Measurements from ENCODE around the gene INPP5F. TPM values are rescaled to one million over a fixed set of nuclear protein-coding genes. Genes with fewer than 3 reads are reported as not detected.
A peak's percentile ranks its signal among the peaks of the same experiment; 100 is the strongest.

Gene INPP5F
- total RNA-seq, 1 experiment from 2014 or later, result 141 TPM

- Histone ChIP-seq H3K36me3 (replicated peaks; ENCODE audit: control insufficient read depth, insufficient read depth, low read length) (no peaks in the 10 kb centered on the region), H3K27me3 (ENCODE audit: control insufficient read depth, insufficient read depth, low read length) (no peaks in the 10 kb centered on the region), H3K4me3 (ENCODE audit: insufficient read depth, low read depth, low read length) (peak overlapping the region; percentile 62)
- peak; percentile 63 for DNase-seq
Measured at GRCh38 chr10:119724593-119725516, 995 bp upstream of the INPP5F start.

GRCh38 chr10:119725517-119725827, 378 bp upstream of the INPP5F start:
- no peak for DNase-seq
- Histone ChIP-seq H3K36me3 (replicated peaks; ENCODE audit: control insufficient read depth, insufficient read depth, low read length) (no peaks in the 10 kb centered on the region), H3K27me3 (ENCODE audit: control insufficient read depth, insufficient read depth, low read length) (no peaks in the 10 kb centered on the region), H3K4me3 (ENCODE audit: insufficient read depth, low read depth, low read length) (peak overlapping the region; percentile 62)

GRCh38 chr10:119726676-119727261, 919 bp downstream of the INPP5F start:
- H3K36me3 ChIP-seq (replicated peaks; ENCODE audit: control insufficient read depth, insufficient read depth, low read length), result no peaks in the 10 kb centered on the region
- no peak for DNase-seq
- no peaks in the 10 kb centered on the region for H3K27me3 ChIP-seq (ENCODE audit: control insufficient read depth, insufficient read depth, low read length)
- H3K4me3 ChIP-seq (ENCODE audit: insufficient read depth, low read depth, low read length), result peak overlapping the region; percentile 67

- Histone ChIP-seq H3K36me3 (replicated peaks; ENCODE audit: control insufficient read depth, insufficient read depth, low read length) (no peaks in the 10 kb centered on the region), H3K27me3 (ENCODE audit: control insufficient read depth, insufficient read depth, low read length) (no peaks in the 10 kb centered on the region), H3K4me3 (ENCODE audit: insufficient read depth, low read depth, low read length) (no peak overlapping the region)
- DNase-seq, result no peak
Measured at GRCh38 chr10:119728172-119728800, 2.4 kb downstream of the INPP5F start.

GRCh38 chr10:119734396-119735332, 8.8 kb downstream of the INPP5F start:
- Histone ChIP-seq H3K4me3 (ENCODE audit: insufficient read depth, low read depth, low read length) (no peak overlapping the region), H3K27me3 (ENCODE audit: control insufficient read depth, insufficient read depth, low read length) (no peaks in the 10 kb centered on the region), H3K36me3 (replicated peaks; ENCODE audit: control insufficient read depth, insufficient read depth, low read length) (no peaks in the 10 kb centered on the region)
- DNase-seq, result no peak

- Histone ChIP-seq H3K27me3 (ENCODE audit: control insufficient read depth, insufficient read depth, low read length) (no peaks in the 10 kb centered on the region), H3K4me3 (ENCODE audit: insufficient read depth, low read depth, low read length) (no peak overlapping the region), H3K36me3 (replicated peaks; ENCODE audit: control insufficient read depth, insufficient read depth, low read length) (no peaks in the 10 kb centered on the region)
- DNase-seq, result peak; percentile 52
Measured at GRCh38 chr10:119735451-119735850, 9.6 kb downstream of the INPP5F start.

- no peak overlapping the region for H3K4me3 ChIP-seq (ENCODE audit: insufficient read depth, low read depth, low read length)
- H3K36me3 ChIP-seq (replicated peaks; ENCODE audit: control insufficient read depth, insufficient read depth, low read length), result no peaks in the 10 kb centered on the region
- DNase-seq, result no peak
- no peaks in the 10 kb centered on the region for H3K27me3 ChIP-seq (ENCODE audit: control insufficient read depth, insufficient read depth, low read length)
Measured at GRCh38 chr10:119736220-119736619, 10.4 kb downstream of the INPP5F start.

GRCh38 chr10:119737039-119737663, 11.3 kb downstream of the INPP5F start:
- DNase-seq, result no peak
- no peaks in the 10 kb centered on the region for H3K27me3 ChIP-seq (ENCODE audit: control insufficient read depth, insufficient read depth, low read length)
- no peak overlapping the region for H3K4me3 ChIP-seq (ENCODE audit: insufficient read depth, low read depth, low read length)
- H3K36me3 ChIP-seq (replicated peaks; ENCODE audit: control insufficient read depth, insufficient read depth, low read length), result no peaks in the 10 kb centered on the region

- Histone ChIP-seq H3K36me3 (replicated peaks; ENCODE audit: control insufficient read depth, insufficient read depth, low read length) (no peaks in the 10 kb centered on the region), H3K4me3 (ENCODE audit: insufficient read depth, low read depth, low read length) (no peak overlapping the region), H3K27me3 (ENCODE audit: control insufficient read depth, insufficient read depth, low read length) (no peaks in the 10 kb centered on the region)
- no peak for DNase-seq
Measured at GRCh38 chr10:119737823-119738222, 12.0 kb downstream of the INPP5F start.

GRCh38 chr10:119738962-119739361, 13.1 kb downstream of the INPP5F start:
- H3K27me3 ChIP-seq (ENCODE audit: control insufficient read depth, insufficient read depth, low read length), result no peaks in the 10 kb centered on the region
- DNase-seq, result no peak
- H3K4me3 ChIP-seq (ENCODE audit: insufficient read depth, low read depth, low read length), result no peak overlapping the region
- no peaks in the 10 kb centered on the region for H3K36me3 ChIP-seq (replicated peaks; ENCODE audit: control insufficient read depth, insufficient read depth, low read length)

- DNase-seq, result no peak
Measured at GRCh38 chr10:119740096-119740495, 14.2 kb downstream of the INPP5F start.

GRCh38 chr10:119742947-119743648, 17.2 kb downstream of the INPP5F start:
- Histone ChIP-seq H3K36me3 (replicated peaks; ENCODE audit: control insufficient read depth, insufficient read depth, low read length) (no peaks in the 10 kb centered on the region), H3K27me3 (ENCODE audit: control insufficient read depth, insufficient read depth, low read length) (no peaks in the 10 kb centered on the region), H3K4me3 (ENCODE audit: insufficient read depth, low read depth, low read length) (no peak overlapping the region)
- DNase-seq, result no peak

More at GRCh38 chr10:119740096-119740495, 14.2 kb downstream of the INPP5F start:
- H3K27me3 ChIP-seq (ENCODE audit: control insufficient read depth, insufficient read depth, low read length), result no peaks in the 10 kb centered on the region
- H3K36me3 ChIP-seq (replicated peaks; ENCODE audit: control insufficient read depth, insufficient read depth, low read length), result no peaks in the 10 kb centered on the region
- no peak overlapping the region for H3K4me3 ChIP-seq (ENCODE audit: insufficient read depth, low read depth, low read length)

GRCh38 chr10:119747940-119748339, 22.1 kb downstream of the INPP5F start:
- H3K4me3 ChIP-seq (ENCODE audit: insufficient read depth, low read depth, low read length), result no peak overlapping the region
- no peak for DNase-seq
- H3K27me3 ChIP-seq (ENCODE audit: control insufficient read depth, insufficient read depth, low read length), result no peaks in the 10 kb centered on the region
- no peaks in the 10 kb centered on the region for H3K36me3 ChIP-seq (replicated peaks; ENCODE audit: control insufficient read depth, insufficient read depth, low read length)
